HepG2 (cell line): Measurements from ENCODE around the gene FKBP14.

ENCODE experiments used
- ATF1 ChIP-seq: IDR thresholded peaks from 2 replicates; pipeline ENCODE4 v1.6.1; 2016; ENCODE audit warnings: mild to moderate bottlenecking, control low read depth
- ZBTB43 ChIP-seq: sonication (generic); formaldehyde crosslinking; conservative IDR thresholded peaks from 2 replicates; pipeline ENCODE4 v1.4.0; 2020; ENCODE audit warnings: missing genetic modification reagents
- ZNF460 ChIP-seq: sonication (generic); formaldehyde crosslinking; IDR thresholded peaks from 2 replicates; pipeline ENCODE4 v1.5.1; 2020; ENCODE audit warnings: missing genetic modification reagents, mild to moderate bottlenecking, borderline replicate concordance

- TF ChIP-seq ATF1 (peak; percentile 79), ZBTB43 (CRISPR knock-in tag) (no peak), ZNF460 (no peak)
These were observed at the start of gene FKBP14 for GRCh38 chr7:30026229-30027064.
